Measurements from ENCODE around the gene ARHGAP6. TPM values are rescaled to one million over a fixed set of nuclear protein-coding genes. Genes with fewer than 3 reads are reported as not detected.
A peak's percentile ranks its signal among the peaks of the same experiment; 100 is the strongest.

The ARHGAP6 gene
- total RNA-seq, 6 experiments from 2014 or later = 0.38 to 1.2 (median 0.78) TPM

DNA sequence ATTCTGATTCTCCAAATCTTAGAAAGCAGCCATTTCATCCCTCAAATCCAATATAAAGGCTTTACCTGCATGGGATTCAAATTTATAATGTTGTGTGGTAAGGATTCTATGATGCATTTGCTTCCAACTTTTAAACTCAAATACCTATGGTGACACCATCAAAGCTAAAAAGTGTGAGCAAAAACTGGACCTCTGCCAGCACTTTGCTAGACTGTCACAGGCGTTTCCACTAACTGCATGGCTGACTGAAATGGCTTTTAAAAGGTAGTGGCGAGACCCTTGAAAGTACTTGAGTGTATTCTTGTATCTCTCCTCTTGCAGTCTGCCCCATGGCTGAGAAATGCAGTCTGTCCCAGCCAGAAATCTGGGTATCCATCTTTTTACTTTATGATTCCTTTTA, 203.1 kb downstream of the ARHGAP6 start:
- intact Hi-C loops (cut with DNase I) = no loop called here
- no peak for TF ChIP-seq CTCF (IDR thresholded peaks at IDR 0.05)
- no peak for TF ChIP-seq POLR2A (IDR thresholded peaks at IDR 0.05)
- 30% methylated on average over 2 of the region's 2 CpGs for WGBS (ENCODE audit: insufficient coverage, low coverage, low lambda C conversion rate, missing lambda C conversion rate)

GRCh38 chrX:11462136-11462535, 203.6 kb downstream of the ARHGAP6 start:
- ATAC-seq (peak in 1 of 4 donors; percentile 89), DNase-seq (no peak)
- no peak overlapping the region for H3K4me3 ChIP-seq
- H3K36me3 ChIP-seq = no peaks in the 10 kb centered on the region
- intact Hi-C loops (cut with DNase I) = no loop called here
- no peaks in the 10 kb centered on the region for H3K27me3 ChIP-seq
- WGBS (ENCODE audit: insufficient coverage, low coverage, low lambda C conversion rate, missing lambda C conversion rate) = 15% methylated on average over 5 of the region's 5 CpGs
- H3K4me1 ChIP-seq = no peaks in the 10 kb centered on the region
- TF ChIP-seq CTCF (IDR thresholded peaks at IDR 0.05) (no peak), POLR2A (IDR thresholded peaks at IDR 0.05) (no peak)
- H3K27ac ChIP-seq = no peak overlapping the region
- no peaks in the 10 kb centered on the region for H3K9me3 ChIP-seq

More for the DNA sequence above, 203.1 kb downstream of the ARHGAP6 start:
- Histone ChIP-seq H3K4me1 (no peaks in the 10 kb centered on the region), H3K9me3 (no peaks in the 10 kb centered on the region), H3K36me3 (no peaks in the 10 kb centered on the region), H3K27me3 (peaks cover 0 to 2% of the 10 kb centered on the region in 2 donors), H3K4me3 (no peak overlapping the region), H3K27ac (no peak overlapping the region)
- DNase-seq = no peak
- ATAC-seq = no peak

- H3K27me3 ChIP-seq = no peaks in the 10 kb centered on the region
- H3K36me3 ChIP-seq = no peaks in the 10 kb centered on the region
- DNase-seq (no peak), ATAC-seq (no peak)
- no peaks in the 10 kb centered on the region for H3K4me1 ChIP-seq
- H3K9me3 ChIP-seq = no peaks in the 10 kb centered on the region
- H3K4me3 ChIP-seq = no peak overlapping the region
- no peak for TF ChIP-seq CTCF (IDR thresholded peaks at IDR 0.05)
- no peak for TF ChIP-seq POLR2A (IDR thresholded peaks at IDR 0.05)
- 55% methylated on average over 5 of the region's 5 CpGs for WGBS (ENCODE audit: insufficient coverage, low coverage, low lambda C conversion rate, missing lambda C conversion rate)
- intact Hi-C loops (cut with DNase I) = no loop called here
- H3K27ac ChIP-seq = no peak overlapping the region
Measured at GRCh38 chrX:11461201-11462001, 204.3 kb downstream of the ARHGAP6 start.

- Histone ChIP-seq H3K4me3 (no peak overlapping the region), H3K27ac (no peak overlapping the region), H3K36me3 (no peaks in the 10 kb centered on the region), H3K4me1 (no peaks in the 10 kb centered on the region), H3K27me3 (no peaks in the 10 kb centered on the region), H3K9me3 (no peaks in the 10 kb centered on the region)
- TF ChIP-seq CTCF (IDR thresholded peaks at IDR 0.05) = peak; percentile 3 to 28 (median 11)
- TF ChIP-seq POLR2A (IDR thresholded peaks at IDR 0.05) = no peak
- intact Hi-C loops (cut with DNase I) = no loop called here
- ATAC-seq = peak in 1 of 4 donors; percentile 54
- WGBS (ENCODE audit: insufficient coverage, low coverage, low lambda C conversion rate, missing lambda C conversion rate) = 44% methylated on average over 2 of the region's 2 CpGs
- DNase-seq = no peak
Measured at GRCh38 chrX:11460347-11460746, 205.4 kb downstream of the ARHGAP6 start.
